Activated naive CD4-positive, alpha-beta T cell treated with anti-CD3 and anti-CD28 coated beads, Interleukin-2, amount 50 U/mL, for 24 hours (primary cell): ENCODE measurements around the gene OR8J1.
"Not testable (repeated sequence)": the region's sequence is repeated elsewhere in the genome, so short reads cannot be mapped to it uniquely, and the experiment has no call there.

Experiments
- H3K27ac Mint-ChIP-seq: one replicate; pipeline ENCODE4 v1.8.0; 2021; ENCODE audit warnings: mild to moderate bottlenecking, mixed read lengths
- H3K27me3 Mint-ChIP-seq: one replicate; pipeline ENCODE4 v1.8.0; 2021; ENCODE audit warnings: mixed read lengths
- H3K36me3 Mint-ChIP-seq: one replicate; pipeline ENCODE4 v1.8.0; 2021; ENCODE audit warnings: mixed read lengths
- H3K4me1 Mint-ChIP-seq: one replicate; pipeline ENCODE4 v1.8.0; 2021; ENCODE audit warnings: mixed read lengths
- H3K4me3 Mint-ChIP-seq: one replicate; pipeline ENCODE4 v1.8.0; 2021; ENCODE audit warnings: mild to moderate bottlenecking, mixed read lengths
- H3K9me3 Mint-ChIP-seq: one replicate; pipeline ENCODE4 v1.8.0; 2021; ENCODE audit warnings: mixed read lengths

OR8J1 gene, protein sequence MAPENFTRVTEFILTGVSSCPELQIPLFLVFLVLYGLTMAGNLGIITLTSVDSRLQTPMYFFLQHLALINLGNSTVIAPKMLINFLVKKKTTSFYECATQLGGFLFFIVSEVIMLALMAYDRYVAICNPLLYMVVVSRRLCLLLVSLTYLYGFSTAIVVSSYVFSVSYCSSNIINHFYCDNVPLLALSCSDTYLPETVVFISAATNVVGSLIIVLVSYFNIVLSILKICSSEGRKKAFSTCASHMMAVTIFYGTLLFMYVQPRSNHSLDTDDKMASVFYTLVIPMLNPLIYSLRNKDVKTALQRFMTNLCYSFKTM

DNA sequence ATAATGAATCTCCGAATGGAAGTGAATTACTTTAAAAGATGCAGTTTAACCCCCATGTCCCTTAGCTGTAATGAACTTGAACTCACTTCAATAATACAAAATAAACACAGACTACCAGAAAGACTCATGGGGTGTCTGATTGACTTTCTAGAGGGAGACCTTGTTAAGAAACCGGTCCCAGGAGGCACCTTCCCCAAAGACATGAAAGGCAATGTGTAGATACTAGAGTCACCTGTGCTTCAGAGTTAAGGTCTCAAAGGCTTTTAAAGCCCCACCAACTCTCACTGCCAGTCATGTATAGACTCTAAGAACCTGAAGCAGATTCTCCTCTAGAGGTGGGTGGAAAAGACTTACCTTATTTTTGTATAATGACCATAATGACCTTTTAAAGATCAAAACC lies at the start of gene OR8J1:
Gene OR8J1 (plus strand): TSS at position 301 of the 400 bp plus-strand sequence. CDS start 5,956 bp downstream, outside the sequence.
- Mint-ChIP-seq H3K36me3 (no peaks in the 10 kb centered on the region), H3K27me3 (no peaks in the 10 kb centered on the region), H3K4me3 (no peak within 1 kb of the TSS), H3K27ac (no peak within 1 kb of the TSS), H3K9me3 (peaks cover 6% of the 10 kb centered on the region), H3K4me1 (no peaks in the 10 kb centered on the region)

DNA sequence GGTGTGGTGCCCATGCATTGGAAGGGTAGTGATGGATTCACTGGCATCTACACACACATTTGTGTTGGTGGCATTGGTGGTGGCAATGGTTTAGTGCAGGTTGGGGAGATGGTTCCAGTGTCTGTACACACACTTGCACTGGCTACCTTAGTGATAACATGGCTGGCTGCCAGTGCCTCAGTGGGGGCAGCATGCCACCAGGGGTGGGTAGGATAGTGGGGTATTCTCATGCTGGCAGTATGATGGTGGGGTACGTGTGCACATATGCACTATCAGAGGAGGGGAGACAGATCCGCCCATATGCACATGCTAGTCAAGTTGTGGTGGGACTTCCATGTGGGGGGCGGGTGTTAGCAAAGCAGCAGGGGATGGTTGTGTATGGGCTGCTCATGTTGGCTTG lies 46.3 kb upstream of the OR8J1 start:
- no peaks in the 10 kb centered on the region for H3K36me3 Mint-ChIP-seq
- no peak overlapping the region for H3K4me3 Mint-ChIP-seq
- no peaks in the 10 kb centered on the region for H3K4me1 Mint-ChIP-seq
- no peaks in the 10 kb centered on the region for H3K27me3 Mint-ChIP-seq
- H3K27ac Mint-ChIP-seq = no peak overlapping the region
- H3K9me3 Mint-ChIP-seq = peaks cover 25% of the 10 kb centered on the region

DNA sequence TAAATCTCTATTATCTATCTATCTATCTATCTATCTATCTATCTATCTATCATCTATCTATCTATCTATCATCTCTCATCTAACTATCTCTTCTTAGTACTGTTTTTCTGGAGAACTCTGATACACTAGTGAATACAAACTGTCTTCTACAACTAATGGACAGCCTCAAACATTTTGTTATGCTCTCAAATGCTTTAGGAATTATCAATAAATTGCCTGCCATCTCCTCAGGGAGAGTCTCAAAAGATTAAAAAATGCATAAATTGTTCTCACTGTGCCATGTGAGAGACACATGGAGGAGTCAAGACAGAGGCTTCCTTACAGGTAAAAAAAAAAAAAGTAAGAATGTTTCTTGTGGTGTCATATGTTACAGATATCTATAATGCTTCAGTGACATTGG lies 39.2 kb upstream of the OR8J1 start, which contains the start of gene OR8K3:
Gene OR8K3 (plus strand): TSS at position 301 of the 400 bp plus-strand sequence. CDS start 3,163 bp downstream, outside the sequence.
- H3K4me3 Mint-ChIP-seq = no peak within 1 kb of the TSS

DNA sequence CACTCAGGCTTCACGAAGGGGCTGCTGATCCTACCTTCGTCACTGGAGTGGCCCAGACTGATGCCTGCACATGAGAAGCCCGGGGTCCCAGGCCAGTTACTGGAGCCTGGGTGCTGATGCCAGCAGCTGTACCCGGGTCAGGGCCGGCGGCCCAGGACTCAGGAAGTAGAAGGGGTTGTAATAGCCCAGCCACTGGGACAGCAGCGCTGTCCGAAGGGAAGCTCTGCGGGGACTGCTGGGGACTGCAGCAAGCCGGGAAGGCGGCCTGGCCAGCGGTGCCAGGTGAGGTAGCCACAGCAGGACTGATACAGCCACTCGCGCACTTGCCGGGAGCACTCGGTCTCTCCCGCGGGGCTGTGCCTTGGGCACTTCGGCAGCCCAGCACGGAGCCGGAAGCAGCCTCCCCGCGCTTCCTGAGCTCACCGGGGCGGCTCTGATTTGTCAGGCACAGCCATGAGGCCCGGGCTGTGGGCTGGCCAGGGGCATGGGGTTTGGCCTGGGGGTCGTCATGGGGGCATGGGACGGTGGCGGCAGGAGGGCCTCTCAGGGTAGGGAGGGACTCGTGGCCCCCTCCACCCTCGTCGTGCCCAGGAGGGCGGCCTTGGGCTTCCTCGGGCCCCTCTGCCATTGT lies 22.1 kb upstream of the OR8J1 start:
- no peaks in the 10 kb centered on the region for H3K9me3 Mint-ChIP-seq

More for the DNA sequence above, 39.2 kb upstream of the OR8J1 start, which contains the start of gene OR8K3:
- no peaks in the 10 kb centered on the region for H3K27me3 Mint-ChIP-seq
- H3K4me1 Mint-ChIP-seq = no peaks in the 10 kb centered on the region
- peaks cover 4% of the 10 kb centered on the region for H3K9me3 Mint-ChIP-seq
- H3K36me3 Mint-ChIP-seq = no peaks in the 10 kb centered on the region
- no peak within 1 kb of the TSS for H3K27ac Mint-ChIP-seq

DNA sequence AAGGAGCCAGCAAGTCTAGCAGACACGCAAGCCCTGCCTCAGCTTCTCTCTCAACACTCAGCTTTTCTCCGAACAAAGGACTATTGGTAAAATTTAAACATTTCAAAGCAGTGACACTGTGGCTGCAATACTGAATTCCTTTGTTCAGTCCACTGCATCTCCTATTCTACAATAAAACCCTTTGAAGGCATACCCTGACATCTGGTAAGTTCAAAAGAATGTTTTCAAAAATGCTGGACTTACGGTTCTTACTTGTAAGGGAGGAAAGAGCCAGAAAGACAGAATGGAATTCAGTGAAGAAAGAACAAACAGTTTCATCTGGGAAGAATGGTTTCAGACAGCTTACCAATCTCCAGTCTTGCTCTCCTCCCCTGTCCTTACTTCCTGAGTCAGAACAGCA lies 20.9 kb upstream of the OR8J1 start:
- H3K27me3 Mint-ChIP-seq = no peaks in the 10 kb centered on the region
- no peaks in the 10 kb centered on the region for H3K36me3 Mint-ChIP-seq

More for the DNA sequence above, 22.1 kb upstream of the OR8J1 start:
- Mint-ChIP-seq H3K4me1 (no peaks in the 10 kb centered on the region), H3K4me3 (no peak overlapping the region), H3K36me3 (no peaks in the 10 kb centered on the region), H3K27me3 (no peaks in the 10 kb centered on the region), H3K27ac (no peak overlapping the region)

DNA sequence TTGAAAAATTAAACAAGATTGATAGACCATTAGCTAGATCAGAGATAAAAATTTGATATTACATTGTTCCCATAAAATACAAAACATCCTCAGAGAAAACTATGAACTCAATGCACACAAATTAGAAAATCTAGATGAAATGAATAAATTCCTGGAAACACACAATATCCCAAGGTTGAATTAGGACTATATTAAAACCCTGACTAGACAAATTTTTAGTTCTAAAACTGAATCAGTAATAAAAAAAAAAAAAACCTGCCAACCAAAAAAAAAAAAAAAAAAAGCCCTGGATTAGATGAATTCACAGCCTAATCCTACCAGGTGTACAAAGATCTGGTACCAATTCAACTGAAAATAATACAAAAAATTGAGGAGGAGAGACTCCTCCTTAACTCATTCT lies 13.8 kb upstream of the OR8J1 start:
- no peaks in the 10 kb centered on the region for H3K4me1 Mint-ChIP-seq
- H3K9me3 Mint-ChIP-seq = peaks cover 7% of the 10 kb centered on the region
- no peak overlapping the region for H3K27ac Mint-ChIP-seq
- no peaks in the 10 kb centered on the region for H3K27me3 Mint-ChIP-seq
- H3K36me3 Mint-ChIP-seq = no peaks in the 10 kb centered on the region
- no peak overlapping the region for H3K4me3 Mint-ChIP-seq

More for the DNA sequence above, 20.9 kb upstream of the OR8J1 start:
- Mint-ChIP-seq H3K27ac (no peak overlapping the region), H3K9me3 (no peaks in the 10 kb centered on the region), H3K4me1 (no peaks in the 10 kb centered on the region), H3K4me3 (no peak overlapping the region)

DNA sequence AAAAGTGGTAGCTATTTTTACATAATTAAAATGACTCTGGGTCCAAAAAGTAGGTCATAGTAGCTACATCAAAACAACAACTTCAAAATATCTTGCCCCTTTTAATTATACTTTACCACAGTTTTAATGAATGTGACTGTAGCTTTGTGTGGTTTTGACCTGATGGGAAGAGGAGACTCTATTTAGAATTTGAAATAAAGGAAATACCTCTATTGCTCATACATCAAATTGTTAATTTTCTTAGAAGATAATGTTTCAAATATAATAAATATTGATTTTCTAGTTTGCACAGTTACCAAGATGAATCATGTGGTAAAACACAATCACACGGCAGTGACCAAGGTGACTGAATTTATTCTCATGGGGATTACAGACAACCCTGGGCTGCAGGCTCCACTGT lies 8.4 kb upstream of the OR8J1 start, which contains the start of gene OR8K1:
Gene OR8K1 (plus strand): TSS at position 301 of the 400 bp plus-strand sequence. CDS start 0 bp downstream, at position 301.
- Mint-ChIP-seq H3K9me3 (peaks cover 7% of the 10 kb centered on the region), H3K4me3 (no peak within 1 kb of the TSS), H3K27ac (no peak within 1 kb of the TSS), H3K27me3 (no peaks in the 10 kb centered on the region), H3K4me1 (no peaks in the 10 kb centered on the region), H3K36me3 (no peaks in the 10 kb centered on the region)

DNA sequence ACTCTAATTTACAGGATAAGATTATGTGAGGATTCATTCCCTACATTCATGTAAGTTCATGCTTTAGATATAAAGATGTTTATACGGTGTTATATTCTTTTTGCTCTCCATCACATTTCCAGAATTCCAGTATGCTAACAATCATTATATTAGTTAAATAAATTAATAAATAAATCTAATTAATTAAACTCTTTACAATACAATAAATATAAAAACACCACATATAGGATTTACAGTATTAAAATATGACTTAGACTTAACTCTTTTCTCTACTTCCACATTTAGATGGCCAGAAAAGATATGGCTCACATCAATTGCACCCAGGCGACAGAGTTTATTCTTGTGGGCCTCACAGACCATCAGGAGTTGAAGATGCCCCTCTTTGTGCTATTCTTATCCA lies 21.2 kb downstream of the OR8J1 start, which contains the start of gene OR8U1:
Gene OR8U1 (plus strand): TSS at position 301 of the 400 bp plus-strand sequence. CDS start 0 bp downstream, at position 301.
- Mint-ChIP-seq H3K4me3 (no peak within 1 kb of the TSS), H3K36me3 (no peaks in the 10 kb centered on the region), H3K27ac (no peak within 1 kb of the TSS), H3K9me3 (peaks cover 4% of the 10 kb centered on the region), H3K27me3 (no peaks in the 10 kb centered on the region), H3K4me1 (no peaks in the 10 kb centered on the region)

DNA sequence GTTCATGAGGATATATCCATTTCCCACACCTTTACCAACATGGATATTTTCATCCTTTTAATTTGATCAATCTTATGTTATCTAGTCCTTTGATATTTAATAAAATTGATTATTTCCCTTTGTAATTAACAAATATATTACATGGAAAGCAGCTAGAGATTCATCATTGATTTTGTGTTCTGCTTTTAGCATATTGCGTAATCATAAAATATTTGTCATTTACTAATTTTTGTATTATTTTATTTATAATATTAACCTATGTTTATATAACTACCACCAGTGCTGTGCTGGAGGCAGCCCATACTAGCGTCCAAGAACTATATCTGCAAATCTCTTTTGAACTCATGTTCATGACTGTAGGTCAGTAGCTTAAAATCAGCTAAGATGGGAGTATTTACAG lies 26.0 kb downstream of the OR8J1 start:
- Mint-ChIP-seq H3K4me3 (no peak overlapping the region), H3K27ac (no peak overlapping the region), H3K9me3 (no peaks in the 10 kb centered on the region), H3K4me1 (no peaks in the 10 kb centered on the region), H3K36me3 (no peaks in the 10 kb centered on the region), H3K27me3 (no peaks in the 10 kb centered on the region)

DNA sequence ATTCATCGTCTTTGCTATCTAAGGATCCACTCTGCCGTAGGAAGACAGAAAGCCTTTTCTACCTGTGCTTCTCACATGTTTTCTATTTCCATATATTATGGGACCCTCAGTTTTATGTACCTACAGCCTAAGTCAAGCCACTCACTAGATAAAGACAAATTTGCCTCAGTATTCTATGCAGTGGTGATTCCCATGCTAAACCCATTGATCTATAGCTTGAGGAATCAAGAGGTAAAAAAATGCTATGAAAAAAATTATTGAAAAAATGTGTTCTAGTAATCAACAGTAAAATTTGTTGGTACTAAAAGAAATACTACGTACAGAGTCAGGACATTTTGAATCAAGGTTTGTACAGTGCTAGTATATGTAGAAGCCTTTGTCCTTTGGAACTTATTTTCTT lies 40.3 kb downstream of the OR8J1 start:
- peaks cover 4% of the 10 kb centered on the region for H3K9me3 Mint-ChIP-seq

DNA sequence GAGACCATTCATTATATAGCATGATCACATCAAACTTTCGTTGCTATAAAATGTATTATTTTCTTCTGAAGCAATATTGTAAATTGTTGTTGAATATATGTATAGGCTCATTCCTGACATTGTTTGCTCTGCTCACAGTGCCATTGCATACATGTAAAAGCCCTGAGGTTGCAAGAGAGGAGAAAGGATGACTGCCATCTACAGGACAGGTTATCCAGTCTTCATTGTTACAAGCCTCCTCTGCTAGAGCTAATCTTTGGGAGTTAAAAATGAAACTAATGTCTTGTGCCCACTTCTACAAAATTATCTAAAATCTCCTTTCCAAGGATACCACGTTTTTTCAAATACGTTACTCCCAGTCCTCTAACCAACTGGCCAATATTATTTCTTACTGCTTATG lies 42.0 kb downstream of the OR8J1 start:
- Mint-ChIP-seq H3K27me3 (no peaks in the 10 kb centered on the region), H3K9me3 (peaks cover 4% of the 10 kb centered on the region), H3K4me1 (no peaks in the 10 kb centered on the region), H3K36me3 (no peaks in the 10 kb centered on the region), H3K4me3 (no peak overlapping the region), H3K27ac (no peak overlapping the region)

More for the DNA sequence above, 40.3 kb downstream of the OR8J1 start:
- H3K4me1 Mint-ChIP-seq = no peaks in the 10 kb centered on the region
- no peak overlapping the region for H3K27ac Mint-ChIP-seq
- no peak overlapping the region for H3K4me3 Mint-ChIP-seq
- H3K36me3 Mint-ChIP-seq = no peaks in the 10 kb centered on the region
- no peaks in the 10 kb centered on the region for H3K27me3 Mint-ChIP-seq

DNA sequence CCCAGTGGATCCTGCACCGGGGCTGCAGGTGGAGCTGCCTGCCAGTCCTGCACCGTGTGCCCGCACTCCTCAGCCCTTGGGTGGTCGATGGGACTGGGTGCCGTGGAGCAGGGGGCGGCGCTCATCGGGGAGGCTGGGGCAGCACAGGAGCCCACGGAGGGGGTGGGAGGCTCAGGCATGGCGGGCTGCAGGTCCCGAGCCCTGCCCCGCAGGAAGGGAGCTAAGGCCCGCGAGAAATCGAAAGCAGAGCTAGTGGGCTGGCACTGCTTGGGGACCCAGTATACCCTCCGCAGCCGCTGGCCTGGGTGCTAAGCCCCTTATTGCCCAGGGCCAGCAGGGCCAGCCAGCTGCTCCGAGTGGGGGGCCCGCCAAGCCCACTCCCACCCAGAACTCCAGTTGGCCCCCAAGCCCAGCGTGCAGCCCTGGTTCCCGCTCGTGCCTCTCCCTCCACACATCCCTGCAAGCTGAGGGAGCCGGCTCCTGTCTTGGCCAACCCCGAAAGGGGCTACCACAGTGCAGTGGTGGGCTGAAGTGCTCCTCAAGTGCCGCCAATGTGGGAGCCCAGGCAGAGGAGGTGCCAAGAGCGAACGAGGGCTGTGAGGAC lies 47.9 kb downstream of the OR8J1 start:
- not testable (repeated sequence) for H3K4me1 Mint-ChIP-seq, H3K27me3 Mint-ChIP-seq, H3K9me3 Mint-ChIP-seq, H3K4me3 Mint-ChIP-seq, H3K27ac Mint-ChIP-seq, H3K36me3 Mint-ChIP-seq

DNA sequence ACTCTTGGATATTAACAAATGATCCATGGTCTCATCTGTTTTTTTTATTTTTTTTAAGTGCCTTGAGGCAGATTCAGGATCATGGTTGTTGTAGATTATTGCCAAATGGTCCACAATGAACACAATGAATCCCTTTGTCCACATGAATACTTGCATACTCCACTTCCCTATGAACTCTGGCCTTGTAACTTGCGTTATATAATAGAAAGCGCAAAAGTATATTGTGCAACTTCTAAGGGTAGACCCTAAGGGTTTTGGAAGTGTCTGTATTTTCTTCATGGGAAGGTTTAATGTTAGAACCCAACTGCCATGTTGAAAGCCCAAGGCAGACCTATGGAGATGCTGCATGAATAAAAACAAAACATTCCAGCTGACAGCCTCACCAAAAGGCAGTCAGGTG lies 50.3 kb downstream of the OR8J1 start:
- Mint-ChIP-seq H3K27me3 (no peaks in the 10 kb centered on the region), H3K36me3 (no peaks in the 10 kb centered on the region), H3K27ac (no peak overlapping the region), H3K4me3 (no peak overlapping the region), H3K4me1 (no peaks in the 10 kb centered on the region), H3K9me3 (peaks cover 4% of the 10 kb centered on the region)

DNA sequence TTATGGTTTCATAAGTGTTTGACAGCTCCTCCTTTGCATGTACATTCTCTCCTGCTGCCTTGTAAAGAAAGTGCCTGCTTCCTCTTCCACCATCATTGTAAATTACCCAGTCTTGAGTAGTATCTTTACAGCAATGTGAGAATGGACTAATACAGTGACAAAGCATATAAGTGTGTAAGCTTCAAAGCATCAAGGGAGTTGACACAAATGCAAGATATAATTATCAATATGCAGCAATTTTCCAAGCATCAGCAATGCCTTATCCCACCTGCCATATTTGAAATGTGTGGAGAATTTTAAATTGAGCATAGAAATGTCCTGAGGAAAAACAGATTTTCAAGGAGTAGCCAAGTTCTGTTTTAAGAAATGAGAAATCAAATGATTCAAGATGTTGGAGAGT lies 56.7 kb downstream of the OR8J1 start:
- Mint-ChIP-seq H3K9me3 (peaks cover 11% of the 10 kb centered on the region), H3K4me1 (no peaks in the 10 kb centered on the region), H3K4me3 (no peak overlapping the region), H3K27ac (no peak overlapping the region), H3K36me3 (no peaks in the 10 kb centered on the region), H3K27me3 (no peaks in the 10 kb centered on the region)
